Spinal cord (tissue), 10 donors: ENCODE results near the gene PEPD. TPM values are rescaled to one million over a fixed set of nuclear protein-coding genes. Genes with fewer than 3 reads are reported as not detected.

Source experiments
- DNase-seq, 6 donors: peaks; one replicate each; pipeline versions ENCODE4 v3.0.0 to v3.0.0-alpha.2; 2013 to 2015; ENCODE audit warnings: low spot score in 6 of 6, low read depth in 4 of 6
- H3K27ac ChIP-seq: one replicate; pipeline ENCODE4 v1.5.1; 2013; ENCODE audit warnings: low read depth, low read length, control low read depth
- H3K27me3 ChIP-seq: one replicate; pipeline ENCODE4 v1.6.1; 2013; ENCODE audit warnings: low read length; ENCODE audit not compliant: control insufficient read depth, insufficient read depth
- H3K36me3 ChIP-seq: one replicate; pipeline ENCODE4 v1.6.1; 2013; ENCODE audit warnings: low read length; ENCODE audit not compliant: control insufficient read depth, insufficient read depth
- H3K4me1 ChIP-seq: one replicate; pipeline ENCODE4 v1.6.1; 2013; ENCODE audit warnings: low read length; ENCODE audit not compliant: control insufficient read depth, insufficient read depth
- H3K4me3 ChIP-seq: one replicate; pipeline ENCODE4 v1.5.1; 2013; ENCODE audit warnings: low read depth, low read length, control low read depth
- H3K9me3 ChIP-seq: one replicate; pipeline ENCODE4 v1.6.1; 2013; ENCODE audit warnings: low read length; ENCODE audit not compliant: control insufficient read depth, insufficient read depth
- WGBS: methylation state at CpG from one replicate; pipeline ENCODE4 v1.1.5; 2013; ENCODE audit warnings: missing lambda C conversion rate; ENCODE audit not compliant: insufficient coverage; 5-methylcytosine and 5-hydroxymethylcytosine counted together
- polyA plus RNA-seq, 2 donors: library from polyadenylated mRNA; unstranded; fragments of 120-200 nt; gene quantifications; one replicate each; pipeline ENCODE4 v1.2.1, GENCODE V29; 2013; ENCODE audit not compliant: insufficient read length in 2 of 2
- total RNA-seq, 2 donors: library from RNA; depleted of rRNA in 1 of 2; stranded (reverse); fragments of 120-200 nt in 1 of 2; fragments of >200 nt in 1 of 2; gene quantifications; one replicate each; pipeline versions ENCODE4 v1.2.3 to v1.2.4, GENCODE V29; 2013 to 2014
- donor health status: healthy.

The PEPD gene
- total and polyA plus RNA-seq, 4 donors, result 30.0 to 62.6 (median 48.6) TPM

DNA sequence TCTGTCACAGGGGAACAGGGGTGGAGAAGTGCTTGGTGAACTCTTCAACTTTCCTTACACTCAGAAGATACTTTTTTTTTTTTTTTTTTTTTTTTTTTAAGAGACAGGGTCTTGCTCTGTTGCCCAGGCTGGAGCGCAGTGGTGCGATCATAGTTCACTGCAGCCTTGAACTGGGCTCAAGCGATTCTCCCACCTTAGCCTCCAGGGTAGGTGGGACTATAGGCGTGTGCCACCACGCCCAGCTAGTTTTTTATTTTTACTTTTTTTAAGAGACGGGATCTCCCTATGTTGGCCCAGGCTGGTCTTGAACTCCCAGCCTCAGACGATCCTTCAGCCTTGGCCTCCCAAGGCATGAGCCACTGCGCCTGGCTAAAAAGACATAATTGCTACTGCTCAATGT lies 136.6 kb downstream of the PEPD start:
- DNase-seq, result no peak
- 94% methylated on average over 4 of the region's 8 CpGs for WGBS
- H3K36me3 ChIP-seq, result peaks cover 41% of the 10 kb centered on the region
- no peak overlapping the region for H3K27ac ChIP-seq
- peaks cover 35% of the 10 kb centered on the region for H3K4me1 ChIP-seq
- H3K27me3 ChIP-seq, result no peaks in the 10 kb centered on the region
- no peaks in the 10 kb centered on the region for H3K9me3 ChIP-seq
- H3K4me3 ChIP-seq, result no peak overlapping the region

DNA sequence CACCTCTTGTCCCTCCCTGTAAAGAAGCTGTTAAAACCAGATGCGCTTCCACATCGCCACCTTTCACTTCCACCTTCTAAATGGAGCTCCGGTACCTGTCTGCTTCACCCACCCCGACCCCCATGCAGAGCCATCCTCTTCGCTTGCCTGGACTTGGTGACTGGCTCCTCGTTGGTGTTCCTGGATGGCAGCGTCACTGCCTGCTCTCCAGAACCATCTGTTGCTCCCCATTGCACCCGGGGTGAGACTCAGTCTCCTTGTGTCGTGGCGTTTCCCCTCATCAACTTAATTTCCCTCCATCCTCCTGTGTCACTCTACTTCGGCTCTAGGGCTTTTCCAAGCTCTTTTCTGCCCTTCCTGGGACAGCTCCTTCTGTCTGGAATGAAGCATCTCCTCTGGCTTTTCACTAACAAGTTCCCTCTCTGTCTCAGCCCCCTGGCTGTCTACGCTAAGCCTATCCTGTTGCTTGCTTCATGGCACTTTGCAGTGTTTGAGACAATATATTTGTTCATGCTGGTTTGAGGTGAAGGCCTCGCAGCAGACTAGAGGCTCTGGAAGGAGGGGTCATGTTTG lies 137.8 kb downstream of the PEPD start:
- Histone ChIP-seq H3K4me1 (peaks cover 24% of the 10 kb centered on the region), H3K27me3 (no peaks in the 10 kb centered on the region), H3K27ac (no peak overlapping the region), H3K4me3 (no peak overlapping the region), H3K36me3 (peaks cover 30% of the 10 kb centered on the region), H3K9me3 (no peaks in the 10 kb centered on the region)
- WGBS, result 93% methylated on average over 12 of the region's 13 CpGs
- DNase-seq, result no peak

DNA sequence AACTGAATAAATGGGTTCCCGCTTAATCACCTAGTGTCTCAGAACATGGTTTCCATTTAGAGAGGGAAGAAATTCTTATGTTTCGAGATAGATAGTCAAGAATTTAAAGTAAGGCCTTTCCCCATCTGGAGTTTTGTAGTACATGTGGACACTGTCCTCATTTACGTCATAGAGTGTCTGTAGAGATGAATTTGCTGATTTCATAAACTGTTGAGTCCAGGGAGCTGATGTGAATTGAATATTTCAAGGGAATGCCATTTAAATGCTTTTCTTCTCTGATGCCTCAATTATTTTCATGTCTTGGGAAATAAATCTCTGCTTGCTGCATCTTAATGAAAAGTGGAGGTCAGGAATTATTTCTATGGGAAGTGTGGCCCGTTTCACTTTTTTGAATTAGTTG lies 138.6 kb downstream of the PEPD start:
- H3K27me3 ChIP-seq, result no peaks in the 10 kb centered on the region
- H3K9me3 ChIP-seq, result no peaks in the 10 kb centered on the region
- no peak overlapping the region for H3K4me3 ChIP-seq
- no CpG with 5 or more reads among the region's 4 CpGs for WGBS
- DNase-seq, result no peak
- H3K27ac ChIP-seq, result no peak overlapping the region
- peaks cover 22% of the 10 kb centered on the region for H3K36me3 ChIP-seq
- peaks cover 23% of the 10 kb centered on the region for H3K4me1 ChIP-seq

DNA sequence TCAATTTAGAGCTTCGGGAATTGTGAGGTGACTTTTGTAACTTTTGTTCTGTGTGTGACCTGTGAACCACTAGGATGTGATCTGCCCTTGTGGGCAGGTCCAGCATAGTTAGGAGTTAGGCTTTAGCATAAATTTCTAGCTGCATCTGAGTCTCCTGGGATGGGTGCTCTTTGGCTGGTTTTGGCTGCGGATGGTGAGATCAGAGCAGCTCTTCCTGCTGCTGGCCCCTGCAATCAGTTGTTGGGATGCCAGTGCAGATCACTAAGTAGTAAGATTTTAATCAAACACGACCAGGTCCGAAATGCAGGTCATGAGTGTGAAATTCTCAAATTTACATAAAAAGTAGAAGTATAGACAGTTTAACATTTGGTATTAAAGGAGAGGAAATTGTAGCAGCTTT lies 139.6 kb downstream of the PEPD start:
- Histone ChIP-seq H3K36me3 (peaks cover 12% of the 10 kb centered on the region), H3K4me3 (no peak overlapping the region), H3K4me1 (peaks cover 18% of the 10 kb centered on the region), H3K27ac (no peak overlapping the region), H3K9me3 (no peaks in the 10 kb centered on the region), H3K27me3 (no peaks in the 10 kb centered on the region)
- WGBS, result 81% methylated on average over 2 of the region's 4 CpGs
- no peak for DNase-seq

DNA sequence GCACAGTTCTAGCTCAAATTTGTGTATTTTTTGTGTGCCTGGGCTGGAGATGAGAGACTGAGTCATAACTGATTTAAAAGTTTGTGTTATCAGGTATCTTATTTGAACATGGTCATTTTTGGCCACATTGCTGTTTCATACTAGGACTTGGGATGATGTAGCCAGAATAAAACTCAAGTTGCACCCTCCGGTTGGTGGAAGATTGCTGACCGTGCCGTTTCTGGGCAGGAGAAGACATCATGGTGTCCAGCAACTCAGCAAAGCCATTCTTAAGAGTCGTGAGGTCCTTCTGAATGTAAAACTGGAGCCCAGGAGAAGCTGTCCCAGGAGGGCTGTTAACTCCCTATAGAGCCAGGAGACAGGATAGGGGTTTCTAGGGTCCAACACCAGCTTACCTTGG lies 140.5 kb downstream of the PEPD start:
- Histone ChIP-seq H3K4me1 (peaks cover 13% of the 10 kb centered on the region), H3K4me3 (no peak overlapping the region), H3K27me3 (no peaks in the 10 kb centered on the region), H3K27ac (no peak overlapping the region), H3K9me3 (no peaks in the 10 kb centered on the region), H3K36me3 (peaks cover 6% of the 10 kb centered on the region)
- WGBS, result 88% methylated on average over 4 of the region's 4 CpGs
- DNase-seq, result no peak

DNA sequence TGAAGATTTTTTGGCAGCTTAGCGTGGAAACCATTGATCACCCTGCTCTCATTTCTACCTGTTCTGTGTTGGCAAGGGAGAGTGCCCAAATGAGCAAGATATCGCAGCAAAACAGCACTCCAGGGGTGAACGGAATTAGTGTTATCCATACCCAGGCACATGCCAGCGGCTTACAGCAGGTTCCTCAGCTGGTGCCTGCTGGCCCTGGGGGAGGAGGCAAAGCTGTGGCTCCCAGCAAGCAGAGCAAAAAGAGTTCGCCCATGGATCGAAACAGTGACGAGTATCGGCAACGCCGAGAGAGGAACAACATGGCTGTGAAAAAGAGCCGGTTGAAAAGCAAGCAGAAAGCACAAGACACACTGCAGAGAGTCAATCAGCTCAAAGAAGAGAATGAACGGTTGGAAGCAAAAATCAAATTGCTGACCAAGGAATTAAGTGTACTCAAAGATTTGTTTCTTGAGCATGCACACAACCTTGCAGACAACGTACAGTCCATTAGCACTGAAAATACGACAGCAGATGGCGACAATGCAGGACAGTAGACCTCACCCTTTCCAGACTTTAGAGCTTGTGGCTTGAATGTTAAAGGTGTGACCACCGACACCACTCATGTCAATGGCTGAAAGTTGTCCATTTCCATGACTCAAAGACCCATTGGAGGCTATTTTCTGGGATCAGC lies 142.3 kb downstream of the PEPD start:
- H3K9me3 ChIP-seq, result no peaks in the 10 kb centered on the region
- H3K4me1 ChIP-seq, result peaks cover 13% of the 10 kb centered on the region
- H3K4me3 ChIP-seq, result no peak overlapping the region
- H3K27ac ChIP-seq, result no peak overlapping the region
- H3K27me3 ChIP-seq, result no peaks in the 10 kb centered on the region
- H3K36me3 ChIP-seq, result peaks cover 3% of the 10 kb centered on the region
- peak in 1 of 6 donors; percentile 19 for DNase-seq
- 73% methylated on average over 14 of the region's 16 CpGs for WGBS

DNA sequence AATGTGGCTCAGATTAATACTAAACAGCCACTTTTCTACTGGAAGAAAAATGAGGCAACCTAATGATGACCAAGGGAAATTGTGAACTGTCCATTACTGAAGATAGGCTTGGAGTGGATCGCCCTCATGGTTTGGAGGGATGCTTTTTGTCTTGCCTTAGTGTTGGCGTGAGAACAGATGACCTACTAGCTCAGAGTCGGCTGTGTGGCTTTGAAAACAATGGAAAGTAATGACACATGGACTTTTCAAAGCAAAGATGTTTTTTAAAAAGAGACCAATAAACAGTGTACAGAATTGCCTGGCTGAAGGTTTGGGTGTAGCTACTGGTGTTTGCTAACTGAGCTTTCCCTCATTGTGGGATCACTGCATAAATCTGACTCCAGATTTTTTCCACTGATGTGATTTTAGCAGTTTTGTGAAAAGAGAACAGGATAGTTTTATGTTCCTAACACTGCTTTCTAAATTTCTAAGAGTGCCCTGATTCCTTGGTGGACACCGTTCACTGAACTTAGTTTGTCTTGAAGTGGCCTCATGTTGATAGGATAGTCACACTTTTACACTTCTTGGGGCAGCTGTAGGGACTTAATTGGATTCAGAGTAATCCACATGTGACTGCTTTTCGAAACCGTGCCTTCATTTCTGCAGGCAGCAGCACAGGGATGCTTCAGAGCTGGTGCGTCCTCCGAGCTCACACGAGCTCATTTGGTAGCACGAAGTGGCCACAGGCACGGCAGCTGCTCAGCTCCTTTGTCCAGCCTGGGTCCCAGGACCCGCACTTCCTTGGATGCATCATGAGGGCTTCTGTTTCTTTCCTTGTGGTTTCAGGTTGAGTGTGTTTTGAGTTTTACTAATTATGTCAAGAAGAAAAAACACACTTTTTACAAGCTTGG lies 143.8 kb downstream of the PEPD start:
- no peaks in the 10 kb centered on the region for H3K36me3 ChIP-seq
- peak in 1 of 6 donors; percentile 37 for DNase-seq
- no peak overlapping the region for H3K4me3 ChIP-seq
- H3K4me1 ChIP-seq, result peaks cover 17% of the 10 kb centered on the region
- H3K27me3 ChIP-seq, result no peaks in the 10 kb centered on the region
- H3K9me3 ChIP-seq, result no peaks in the 10 kb centered on the region
- no peak overlapping the region for H3K27ac ChIP-seq
- 50% methylated on average over 11 of the region's 12 CpGs for WGBS

DNA sequence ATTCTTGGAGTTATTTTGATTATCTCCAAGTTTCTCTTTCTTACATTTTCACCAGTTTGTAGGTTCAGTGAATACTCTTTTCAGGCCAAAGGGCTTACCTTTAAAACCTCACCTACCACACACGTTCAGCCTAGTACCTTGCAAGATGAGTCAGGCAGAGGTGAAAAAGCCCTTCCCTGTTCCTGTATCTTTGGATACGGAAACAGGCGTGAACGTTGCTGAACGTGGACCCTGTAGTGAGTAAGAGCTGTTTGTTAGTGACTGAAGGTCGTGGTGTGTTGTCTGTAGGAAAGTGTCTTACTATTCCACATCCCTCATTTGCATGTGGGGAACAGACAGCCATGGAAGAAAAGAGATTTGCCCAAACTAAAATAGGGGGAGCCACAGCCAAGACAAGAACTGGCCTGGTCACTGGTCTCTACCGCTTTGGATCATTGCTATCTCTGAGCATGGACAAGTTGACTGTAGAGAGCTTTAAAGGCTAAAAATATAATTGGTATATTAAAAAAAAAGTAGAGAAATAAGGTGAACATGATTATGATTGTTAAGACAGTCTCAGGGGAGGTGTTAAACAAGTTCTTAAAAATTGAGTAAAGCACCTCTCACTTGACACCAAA lies 144.5 kb downstream of the PEPD start:
- no peak overlapping the region for H3K4me3 ChIP-seq
- H3K27ac ChIP-seq, result no peak overlapping the region
- DNase-seq, result no peak
- no peaks in the 10 kb centered on the region for H3K36me3 ChIP-seq
- H3K4me1 ChIP-seq, result peaks cover 17% of the 10 kb centered on the region
- no peaks in the 10 kb centered on the region for H3K27me3 ChIP-seq
- no CpG with 5 or more reads among the region's 7 CpGs for WGBS
- H3K9me3 ChIP-seq, result no peaks in the 10 kb centered on the region

DNA sequence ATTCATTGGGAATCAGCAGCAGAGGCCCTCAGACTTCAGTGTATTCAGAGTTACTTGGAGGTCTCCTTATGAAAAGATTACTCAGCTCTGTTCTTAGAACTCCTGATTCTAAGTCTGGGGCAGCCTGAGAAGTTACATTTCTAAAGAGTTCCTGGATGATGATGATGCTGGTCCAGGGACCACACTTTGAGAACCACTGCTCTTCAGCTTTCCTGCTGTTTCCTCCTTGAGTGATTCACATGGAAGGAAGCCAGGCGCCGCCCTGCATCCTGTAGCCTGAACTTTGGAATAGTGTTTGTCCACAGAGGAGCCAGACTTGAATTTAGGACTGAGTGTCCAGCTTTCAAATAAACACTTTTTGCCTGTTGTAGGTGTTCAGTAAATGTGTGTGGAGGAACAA lies 145.2 kb downstream of the PEPD start:
- Histone ChIP-seq H3K27me3 (no peaks in the 10 kb centered on the region), H3K36me3 (no peaks in the 10 kb centered on the region), H3K27ac (no peak overlapping the region), H3K4me3 (no peak overlapping the region), H3K4me1 (peaks cover 17% of the 10 kb centered on the region), H3K9me3 (no peaks in the 10 kb centered on the region)
- no CpG with 5 or more reads among the region's 2 CpGs for WGBS
- DNase-seq, result no peak
